H4 (cell line): ENCODE measurements around the gene KNCN. TPM values are rescaled to one million over a fixed set of nuclear protein-coding genes. Genes with fewer than 3 reads are reported as not detected.

Experiments used
- DNase-seq: peaks from one replicate; pipeline ENCODE4 v3.0.0-alpha.2; 2015; ENCODE audit warnings: low spot score
- total RNA-seq: library from RNA; depleted of rRNA; stranded (reverse); fragments of >200 nt; shearing (Covaris generic); gene quantifications from 2 replicates; pipeline ENCODE4 v1.2.3, GENCODE V29; 2014; rRNA removed

The KNCN gene
- total RNA-seq, 1 experiment from 2014 or later = not detected

- no peak for DNase-seq
These were observed 44.8 kb downstream of the KNCN start for GRCh38 chr1:46506470-46507219.

- no peak for DNase-seq
These were observed 48.0 kb downstream of the KNCN start for GRCh38 chr1:46503421-46503820.

- no peak for DNase-seq
These were observed 49.9 kb downstream of the KNCN start for GRCh38 chr1:46501528-46501927.

- DNase-seq = no peak
These were observed 53.8 kb downstream of the KNCN start for GRCh38 chr1:46497665-46498064.

- DNase-seq = no peak
These were observed 54.4 kb downstream of the KNCN start for GRCh38 chr1:46497020-46497419.

GRCh38 chr1:46496505-46496904 lies 54.9 kb downstream of the KNCN start:
- no peak for DNase-seq

GRCh38 chr1:46495778-46496177 lies 55.7 kb downstream of the KNCN start:
- no peak for DNase-seq

Other genes with a start within 250 kb of the KNCN start
- 65.0 and 88.5 TPM in 2 replicates for gene LRRC41, start 248.0 kb downstream of the KNCN start, total RNA-seq
- gene UQCRH, start 247.9 kb downstream of the KNCN start, total RNA-seq = 1,107 and 1,124 TPM in 2 replicates
- gene NSUN4, start 210.8 kb downstream of the KNCN start, total RNA-seq = 15.0 and 17.1 TPM in 2 replicates
- gene FAAH, start 157.3 kb downstream of the KNCN start, total RNA-seq = 0.64 and 2.0 TPM in 2 replicates
- gene DMBX1, start 61.8 kb downstream of the KNCN start, total RNA-seq = 0.37 TPM in 2 replicates
- gene MKNK1, start 52.6 kb upstream of the KNCN start, total RNA-seq = 21.8 and 23.2 TPM in 2 replicates
- gene MOB3C, start 65.2 kb upstream of the KNCN start, total RNA-seq = 4.3 and 6.6 TPM in 2 replicates
- gene ATPAF1, start 116.7 kb upstream of the KNCN start, total RNA-seq = 73.0 and 82.3 TPM in 2 replicates
- not detected in 2 replicates for gene TEX38, start 120.2 kb upstream of the KNCN start, total RNA-seq
- 54.2 and 76.6 TPM in 2 replicates for gene EFCAB14, start 167.5 kb upstream of the KNCN start, total RNA-seq
- gene CYP4B1, start 247.4 kb upstream of the KNCN start, total RNA-seq = not detected in 2 replicates